Lower lobe of right lung (tissue), 2 donors: Measurements from ENCODE around the gene RGS10. TPM values are rescaled to one million over a fixed set of nuclear protein-coding genes. Genes with fewer than 3 reads are reported as not detected.
"Not testable (repeated sequence)": the region's sequence is repeated elsewhere in the genome, so short reads cannot be mapped to it uniquely, and the experiment has no call there.

Experiments used
- ATAC-seq, 2 donors: fragments of 200-7000 bp; cut with Tn5 transposase; one replicate each; pipeline ENCODE4 v1.9.1; 2020 to 2022; ENCODE audit warnings: mild to moderate bottlenecking in 2 of 2, moderate library complexity in 2 of 2
- DNase-seq: peaks from one replicate; pipeline ENCODE4 v3.0.0-alpha.2; 2020
- H3K27ac ChIP-seq: fragments of 200-600 bp; one replicate; pipeline ENCODE4 v1.8.0; 2022
- H3K27me3 ChIP-seq: fragments of 200-600 bp; one replicate; pipeline ENCODE4 v1.8.0; 2022; ENCODE audit warnings: low read depth
- H3K36me3 ChIP-seq: fragments of 200-600 bp; one replicate; pipeline ENCODE4 v1.8.0; 2022; ENCODE audit warnings: mild to moderate bottlenecking
- H3K4me1 ChIP-seq: fragments of 200-600 bp; one replicate; pipeline ENCODE4 v1.8.0; 2022
- H3K4me3 ChIP-seq: fragments of 200-600 bp; one replicate; pipeline ENCODE4 v1.8.0; 2022; ENCODE audit warnings: mild to moderate bottlenecking
- H3K9me3 ChIP-seq: fragments of 200-600 bp; one replicate; pipeline ENCODE4 v1.8.0; 2022
- intact Hi-C: fragments of 100-400 bp; cut with DNase I; formaldehyde crosslinking; loops from one replicate; pipeline ENCODE4 v1.11.0; 2022
- total RNA-seq: library from RNA; stranded (reverse); fragmentation: NEBNext Ultra II Directional; extraction: Animal tissue kit (Norgen Biotek cat#: 25700); gene quantifications from one replicate; pipeline ENCODE4 v1.2.1, GENCODE V29; 2021
- TF ChIP-seq, protein P1 (sequence below): fragments of 200-600 bp; IDR thresholded peaks from one replicate; pipeline ENCODE4 v1.8.0; 2022; ENCODE audit warnings: antibody characterized with exemption, mild to moderate bottlenecking
- donor health status: DM: no; HTN: yes; CAD: no; lungs with severe emphysema.

RGS10 gene
- total RNA-seq, 1 donor from 2014 or later, result 47.3 TPM

- H3K4me1 ChIP-seq, result peaks cover 9% of the 10 kb centered on the region
- DNase-seq (no peak), ATAC-seq (no peak)
- TF ChIP-seq, protein P1, sequence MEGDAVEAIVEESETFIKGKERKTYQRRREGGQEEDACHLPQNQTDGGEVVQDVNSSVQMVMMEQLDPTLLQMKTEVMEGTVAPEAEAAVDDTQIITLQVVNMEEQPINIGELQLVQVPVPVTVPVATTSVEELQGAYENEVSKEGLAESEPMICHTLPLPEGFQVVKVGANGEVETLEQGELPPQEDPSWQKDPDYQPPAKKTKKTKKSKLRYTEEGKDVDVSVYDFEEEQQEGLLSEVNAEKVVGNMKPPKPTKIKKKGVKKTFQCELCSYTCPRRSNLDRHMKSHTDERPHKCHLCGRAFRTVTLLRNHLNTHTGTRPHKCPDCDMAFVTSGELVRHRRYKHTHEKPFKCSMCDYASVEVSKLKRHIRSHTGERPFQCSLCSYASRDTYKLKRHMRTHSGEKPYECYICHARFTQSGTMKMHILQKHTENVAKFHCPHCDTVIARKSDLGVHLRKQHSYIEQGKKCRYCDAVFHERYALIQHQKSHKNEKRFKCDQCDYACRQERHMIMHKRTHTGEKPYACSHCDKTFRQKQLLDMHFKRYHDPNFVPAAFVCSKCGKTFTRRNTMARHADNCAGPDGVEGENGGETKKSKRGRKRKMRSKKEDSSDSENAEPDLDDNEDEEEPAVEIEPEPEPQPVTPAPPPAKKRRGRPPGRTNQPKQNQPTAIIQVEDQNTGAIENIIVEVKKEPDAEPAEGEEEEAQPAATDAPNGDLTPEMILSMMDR, result no peak
- H3K36me3 ChIP-seq, result no peaks in the 10 kb centered on the region
- H3K27me3 ChIP-seq, result no peaks in the 10 kb centered on the region
- no peaks in the 10 kb centered on the region for H3K9me3 ChIP-seq
- H3K27ac ChIP-seq, result no peak overlapping the region
- no peak overlapping the region for H3K4me3 ChIP-seq
- intact Hi-C loops, result no loop called here
Observed at GRCh38 chr10:119531067-119531466, 11.5 kb downstream of the RGS10 start.

GRCh38 chr10:119528663-119529237 lies 13.8 kb downstream of the RGS10 start:
- ATAC-seq, intact Hi-C loops, H3K9me3 ChIP-seq, H3K4me3 ChIP-seq, H3K27ac ChIP-seq, H3K36me3 ChIP-seq, H3K27me3 ChIP-seq, DNase-seq, H3K4me1 ChIP-seq: not testable (repeated sequence)

- H3K4me1 ChIP-seq, result peaks cover 6% of the 10 kb centered on the region
- no peak for DNase-seq
- H3K4me3 ChIP-seq, result no peak overlapping the region
- no peaks in the 10 kb centered on the region for H3K27me3 ChIP-seq
- no peak overlapping the region for H3K27ac ChIP-seq
- no peak for ATAC-seq
- TF ChIP-seq, protein P1, result no peak
- H3K9me3 ChIP-seq, result no peaks in the 10 kb centered on the region
- peaks cover 13% of the 10 kb centered on the region for H3K36me3 ChIP-seq
- intact Hi-C loops, result no loop called here
Observed at GRCh38 chr10:119526621-119527592, 15.6 kb downstream of the RGS10 start.

DNA sequence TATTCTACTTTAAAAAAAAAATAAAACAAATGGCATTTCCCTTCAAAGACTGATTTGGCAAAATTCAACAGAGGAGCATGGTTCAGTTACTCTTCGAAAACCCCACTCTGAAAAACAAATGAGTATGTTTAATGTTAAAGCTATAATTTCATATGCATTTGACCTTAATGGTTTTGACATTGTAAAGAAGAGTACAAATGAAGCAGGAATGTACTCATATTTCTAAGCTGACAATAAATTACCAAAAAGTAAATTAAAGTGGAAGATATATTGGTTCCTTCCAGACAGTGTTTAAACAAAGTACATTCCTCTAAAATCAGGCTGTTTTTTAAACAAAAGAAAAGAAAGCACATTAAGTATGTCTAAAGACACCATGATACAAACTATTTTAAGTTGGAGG lies 16.4 kb downstream of the RGS10 start:
- Histone ChIP-seq H3K4me3 (no peak overlapping the region), H3K4me1 (peaks cover under 1% of the 10 kb centered on the region), H3K9me3 (no peaks in the 10 kb centered on the region), H3K36me3 (peaks cover 13% of the 10 kb centered on the region), H3K27me3 (no peaks in the 10 kb centered on the region), H3K27ac (no peak overlapping the region)
- TF ChIP-seq, protein P1, result no peak
- DNase-seq (no peak), ATAC-seq (no peak)
- intact Hi-C loops, result no loop called here

DNA sequence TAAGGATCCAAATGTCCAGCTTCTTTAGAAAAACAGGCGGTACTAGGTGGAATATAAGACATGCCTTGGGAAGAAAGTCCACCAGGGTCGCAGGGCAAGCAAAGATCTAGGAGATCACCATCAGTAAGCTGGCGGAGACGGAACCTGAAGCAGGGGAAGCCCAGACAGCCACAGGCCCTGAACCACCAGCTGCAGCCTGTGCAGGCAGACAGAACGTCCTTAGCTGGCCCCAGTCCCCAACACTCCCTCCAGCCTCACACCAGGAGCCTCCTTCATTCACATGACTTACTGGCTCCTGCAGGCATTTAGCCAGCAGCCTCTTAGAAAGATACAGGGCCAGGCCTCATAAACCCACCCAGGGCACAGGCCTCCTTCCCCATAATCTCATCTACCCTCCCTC lies 17.4 kb downstream of the RGS10 start:
- ATAC-seq (no peak), DNase-seq (no peak)
- Histone ChIP-seq H3K4me1 (no peaks in the 10 kb centered on the region), H3K36me3 (peaks cover 13% of the 10 kb centered on the region), H3K27ac (no peak overlapping the region), H3K27me3 (no peaks in the 10 kb centered on the region), H3K9me3 (no peaks in the 10 kb centered on the region), H3K4me3 (no peak overlapping the region)
- TF ChIP-seq, protein P1, result no peak
- intact Hi-C loops, result no loop called here

- Histone ChIP-seq H3K4me3 (no peak overlapping the region), H3K27ac (no peak overlapping the region), H3K27me3 (no peaks in the 10 kb centered on the region), H3K36me3 (peaks cover 13% of the 10 kb centered on the region), H3K9me3 (no peaks in the 10 kb centered on the region), H3K4me1 (no peaks in the 10 kb centered on the region)
- TF ChIP-seq, protein P1, result no peak
- intact Hi-C loops, result no loop called here
- ATAC-seq (no peak), DNase-seq (no peak)
Observed at GRCh38 chr10:119524720-119525070, 17.8 kb downstream of the RGS10 start.
